ENCODE results near the gene PROSER3.
A peak's percentile ranks its signal among the peaks of the same experiment; 100 is the strongest.
"Not testable (repeated sequence)": the region's sequence is repeated elsewhere in the genome, so short reads cannot be mapped to it uniquely, and the experiment has no call there.

Gene PROSER3

DNA sequence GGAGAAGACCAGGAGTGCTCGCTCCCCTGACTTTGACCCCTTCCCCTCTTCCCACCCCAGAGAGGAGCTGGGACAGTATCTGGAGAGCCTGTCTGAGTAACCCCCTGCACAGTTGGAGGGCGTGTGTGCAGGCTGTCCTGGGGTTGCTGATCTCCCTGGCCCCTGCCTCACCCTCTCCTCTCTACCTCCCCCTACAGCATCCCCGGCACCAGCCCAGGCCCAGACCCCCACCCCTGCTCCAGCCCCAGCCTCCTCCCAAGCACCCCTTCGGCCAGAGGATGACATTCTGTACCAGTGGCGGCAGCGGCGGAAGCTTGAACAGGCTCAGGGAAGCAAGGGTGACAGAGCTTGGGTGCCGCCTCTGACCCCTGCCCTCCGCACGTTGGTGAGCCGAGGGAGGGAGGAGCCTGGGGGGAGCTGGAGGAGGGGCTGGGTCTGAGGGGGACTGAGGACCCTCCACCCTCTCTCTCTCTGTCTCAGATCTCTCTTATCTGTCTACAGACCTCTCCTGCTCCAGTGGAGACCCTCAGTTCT, 8.7 kb downstream of the PROSER3 start:
- H3K4me3 ChIP-seq (ENCODE audit: low read depth, low read length) = no peak overlapping the region
- TF ChIP-seq, protein P1, sequence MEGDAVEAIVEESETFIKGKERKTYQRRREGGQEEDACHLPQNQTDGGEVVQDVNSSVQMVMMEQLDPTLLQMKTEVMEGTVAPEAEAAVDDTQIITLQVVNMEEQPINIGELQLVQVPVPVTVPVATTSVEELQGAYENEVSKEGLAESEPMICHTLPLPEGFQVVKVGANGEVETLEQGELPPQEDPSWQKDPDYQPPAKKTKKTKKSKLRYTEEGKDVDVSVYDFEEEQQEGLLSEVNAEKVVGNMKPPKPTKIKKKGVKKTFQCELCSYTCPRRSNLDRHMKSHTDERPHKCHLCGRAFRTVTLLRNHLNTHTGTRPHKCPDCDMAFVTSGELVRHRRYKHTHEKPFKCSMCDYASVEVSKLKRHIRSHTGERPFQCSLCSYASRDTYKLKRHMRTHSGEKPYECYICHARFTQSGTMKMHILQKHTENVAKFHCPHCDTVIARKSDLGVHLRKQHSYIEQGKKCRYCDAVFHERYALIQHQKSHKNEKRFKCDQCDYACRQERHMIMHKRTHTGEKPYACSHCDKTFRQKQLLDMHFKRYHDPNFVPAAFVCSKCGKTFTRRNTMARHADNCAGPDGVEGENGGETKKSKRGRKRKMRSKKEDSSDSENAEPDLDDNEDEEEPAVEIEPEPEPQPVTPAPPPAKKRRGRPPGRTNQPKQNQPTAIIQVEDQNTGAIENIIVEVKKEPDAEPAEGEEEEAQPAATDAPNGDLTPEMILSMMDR (IDR thresholded peaks at IDR 0.05; ENCODE audit: control insufficient read depth, extremely low read depth, insufficient read depth) = no peak
- DNase-seq (ENCODE audit: low read depth) = no peak

DNA sequence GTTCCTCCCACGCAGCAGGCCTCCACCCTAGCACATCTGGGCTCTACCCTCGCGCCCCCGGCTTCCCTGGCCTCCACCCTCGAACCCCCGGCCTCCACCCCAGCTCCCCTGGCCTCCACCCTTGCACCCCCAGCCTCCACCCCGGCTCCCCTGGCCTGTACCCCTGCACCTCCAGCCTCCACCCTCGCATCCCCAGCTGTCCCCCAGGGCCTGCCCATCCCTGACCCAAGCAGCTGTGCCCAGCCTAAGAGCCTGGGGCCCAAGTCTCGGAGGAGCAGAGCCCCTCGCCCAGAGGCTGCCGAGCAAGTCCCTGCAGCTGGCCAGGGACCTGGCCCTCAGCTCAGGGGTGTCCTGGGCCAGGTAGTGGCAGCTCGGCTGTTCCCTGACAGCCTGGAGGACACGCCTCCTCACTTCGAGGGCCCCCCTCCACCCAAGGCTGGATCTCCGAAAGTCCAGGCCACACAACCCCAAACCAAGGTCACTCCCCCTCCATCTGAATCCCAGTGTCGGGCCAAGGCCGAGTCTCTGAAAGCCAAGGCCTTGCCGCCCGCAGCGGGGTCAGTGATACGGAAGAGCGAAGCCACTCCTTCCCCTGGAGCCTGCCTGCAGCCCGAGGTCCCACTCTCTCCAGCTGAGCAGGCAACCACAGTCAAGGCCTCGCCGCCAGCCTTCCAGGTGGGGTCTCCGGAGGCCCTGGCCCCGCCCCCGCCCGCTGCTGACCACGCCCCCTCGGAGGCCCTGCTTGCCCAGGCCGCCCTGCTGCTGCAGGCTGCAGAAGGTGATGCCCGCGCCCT, 9.5 kb downstream of the PROSER3 start:
- H3K4me3 ChIP-seq (ENCODE audit: low read depth, low read length) = no peak overlapping the region
- DNase-seq (ENCODE audit: low read depth) = no peak
- TF ChIP-seq, protein P1 (IDR thresholded peaks at IDR 0.05; ENCODE audit: control insufficient read depth, extremely low read depth, insufficient read depth) = no peak

DNA sequence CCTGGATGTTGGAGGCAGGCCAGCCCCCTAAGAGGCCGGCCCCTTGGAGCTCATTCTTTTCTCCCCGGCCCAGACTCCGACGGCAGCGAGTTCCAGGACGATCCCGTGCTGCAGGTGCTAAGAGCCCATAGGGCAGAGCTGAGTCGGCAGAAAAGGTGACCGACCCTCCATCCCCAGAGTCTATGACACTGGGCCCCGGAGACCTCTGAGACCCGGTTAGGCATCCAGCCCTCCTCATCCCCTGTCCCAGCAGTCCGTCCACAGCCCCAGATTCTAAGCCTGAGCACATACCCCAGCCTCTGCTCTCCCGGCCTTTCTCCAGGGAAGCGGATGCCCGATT, 10.1 kb downstream of the PROSER3 start:
- TF ChIP-seq, protein P1 (IDR thresholded peaks at IDR 0.05; ENCODE audit: control insufficient read depth, extremely low read depth, insufficient read depth) = no peak
- H3K4me3 ChIP-seq (ENCODE audit: low read depth, low read length) = no peak overlapping the region
- DNase-seq (ENCODE audit: low read depth) = no peak

DNA sequence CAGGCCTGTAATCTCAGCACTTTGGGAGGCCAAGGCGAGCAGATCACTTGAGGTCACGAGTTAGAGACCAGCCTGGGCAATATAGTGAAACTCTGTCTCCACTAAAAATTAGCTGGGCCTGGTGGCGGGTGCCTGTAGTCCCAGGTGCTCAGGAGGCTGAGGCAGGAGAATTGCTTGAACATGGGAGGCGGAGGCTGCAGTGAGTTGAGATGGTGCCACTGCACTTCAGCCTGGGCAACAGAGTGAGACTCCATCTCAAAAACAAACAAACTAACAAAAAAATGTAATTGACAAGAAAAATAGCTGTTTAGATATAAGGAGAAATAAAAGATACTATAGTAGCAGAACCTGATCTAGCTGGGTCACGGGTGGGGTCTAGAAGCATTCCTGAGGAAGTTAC, 14.4 kb downstream of the PROSER3 start:
- not testable (repeated sequence) for DNase-seq (ENCODE audit: low read depth); H3K4me3 ChIP-seq (ENCODE audit: low read depth, low read length)

DNA sequence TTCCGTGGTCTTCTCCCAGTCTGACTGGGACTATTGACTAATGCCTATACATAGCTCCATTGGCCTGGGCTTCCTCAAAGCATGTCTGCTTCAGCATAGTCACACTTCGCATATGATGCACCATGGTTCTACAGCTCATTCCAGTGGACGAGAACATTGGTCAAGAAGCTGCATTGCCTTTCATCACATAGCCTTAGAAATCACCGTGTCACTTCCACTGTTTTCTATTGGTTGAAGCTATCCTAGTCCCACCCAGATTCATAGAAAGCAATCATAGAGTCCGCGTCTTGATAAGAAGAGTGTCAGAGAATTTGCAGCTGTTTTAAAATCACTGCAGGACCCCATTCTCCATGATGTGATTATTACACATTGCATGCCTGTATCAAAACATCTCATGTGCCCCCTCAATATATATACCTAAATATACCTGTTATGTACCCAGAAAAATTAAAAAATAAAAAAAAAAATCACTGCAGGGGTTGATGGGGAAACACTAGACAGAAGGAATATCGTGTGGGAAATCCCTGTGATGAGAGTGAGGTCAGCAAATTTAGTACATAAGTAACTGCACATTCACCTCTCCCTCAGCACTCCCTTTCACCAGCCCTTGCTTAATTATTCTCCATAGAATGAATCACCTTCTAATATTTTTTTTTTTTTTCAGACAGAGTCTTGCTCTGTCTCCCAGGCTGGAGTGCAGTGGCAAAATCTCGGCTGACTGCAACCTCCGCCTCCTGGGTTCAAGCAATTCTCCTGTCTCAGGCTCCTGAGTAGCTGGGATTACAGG, 15.2 kb downstream of the PROSER3 start:
- no peak for DNase-seq (ENCODE audit: low read depth)
- TF ChIP-seq, protein P1 (IDR thresholded peaks at IDR 0.05; ENCODE audit: control insufficient read depth, extremely low read depth, insufficient read depth) = no peak
- no peak overlapping the region for H3K4me3 ChIP-seq (ENCODE audit: low read depth, low read length)

DNA sequence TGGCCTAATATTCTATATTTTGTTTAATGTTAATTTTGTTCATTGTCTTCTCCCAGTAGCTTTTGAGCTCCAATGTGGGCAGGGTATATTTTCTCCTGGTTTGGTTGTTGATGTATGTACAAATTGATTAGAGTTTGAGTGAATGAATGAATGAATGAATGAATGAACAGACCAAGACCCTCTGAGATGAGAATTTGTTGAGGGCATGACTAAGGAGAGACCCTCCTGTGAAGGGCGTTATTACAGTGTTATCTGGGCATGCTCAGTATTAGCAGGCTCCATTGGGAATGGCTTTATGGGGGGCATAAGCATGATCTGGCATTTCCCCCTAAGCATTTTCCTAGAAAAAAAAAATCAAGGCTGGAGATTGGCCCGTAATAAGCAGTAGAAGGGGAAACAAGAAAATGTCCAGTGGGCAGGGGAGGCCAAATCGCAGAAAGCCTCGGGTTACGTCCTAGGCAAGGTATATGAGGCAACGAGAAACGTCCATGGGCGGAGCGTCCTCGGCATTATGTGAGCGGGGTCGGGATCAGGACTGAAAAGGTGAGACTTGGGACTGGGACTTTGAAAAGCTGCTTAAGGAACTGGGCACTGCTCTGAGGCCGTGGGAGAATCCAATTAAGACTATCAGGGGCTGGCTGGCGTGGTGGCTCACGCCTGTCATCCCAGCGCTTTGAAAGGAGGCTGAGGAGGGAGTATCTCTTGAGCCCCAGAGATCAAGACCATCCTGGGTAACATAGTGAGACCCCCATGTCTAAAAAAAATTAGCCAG, 16.5 kb downstream of the PROSER3 start:
- DNase-seq (ENCODE audit: low read depth) = no peak
- TF ChIP-seq, protein P1 (IDR thresholded peaks at IDR 0.05; ENCODE audit: control insufficient read depth, extremely low read depth, insufficient read depth) = no peak
- peak overlapping the region; percentile 69 for H3K4me3 ChIP-seq (ENCODE audit: low read depth, low read length)

DNA sequence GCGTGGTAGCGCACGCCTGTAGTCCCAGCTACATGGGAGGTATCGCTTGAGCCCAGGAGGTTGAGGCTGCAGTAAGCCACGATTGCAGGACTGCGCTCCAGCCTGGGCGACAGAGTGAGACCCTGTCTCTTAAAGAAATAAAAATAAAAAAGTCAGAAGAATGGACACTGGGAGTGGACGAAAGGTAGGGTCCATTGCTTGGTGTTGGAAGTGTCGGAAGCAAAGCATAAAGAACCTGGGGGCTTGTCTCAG, 17.0 kb downstream of the PROSER3 start:
- no peak for DNase-seq (ENCODE audit: low read depth)
- TF ChIP-seq, protein P1 (IDR thresholded peaks at IDR 0.05; ENCODE audit: control insufficient read depth, extremely low read depth, insufficient read depth) = no peak
- peak overlapping the region; percentile 69 for H3K4me3 ChIP-seq (ENCODE audit: low read depth, low read length)

Data from LNCaP clone FGC (cell line).